Neutrophil (primary cell): Measurements from ENCODE around the gene C22orf23.

Experiments
- H3K27ac ChIP-seq: fragments of 200-600 bp; sonication (generic); 2 replicates; pipeline ENCODE4 v1.5.1; 2016; ENCODE audit warnings: mild to moderate bottlenecking, moderate library complexity
- H3K27me3 ChIP-seq: fragments of 200-600 bp; sonication (generic); 2 replicates; pipeline ENCODE4 v1.6.0; 2016; ENCODE audit warnings: mild to moderate bottlenecking
- H3K36me3 ChIP-seq: fragments of 200-600 bp; sonication (generic); 2 replicates; pipeline ENCODE4 v1.5.1; 2017
- H3K4me1 ChIP-seq, 2 experiments: fragments of 200-600 bp in 1 of 2; sonication (generic) in 1 of 2; 1 replicate in 1 of 2; 2 replicates in 1 of 2; pipeline versions ENCODE4 v1.5.1 to v1.6.1; 2013 to 2016; ENCODE audit warnings: low read depth in 1 of 2, low read length in 1 of 2, mild to moderate bottlenecking in 1 of 2, moderate library complexity in 1 of 2; ENCODE audit not compliant: control insufficient read depth in 1 of 2, insufficient read depth in 1 of 2
- H3K4me3 ChIP-seq, 2 experiments: fragments of 200-600 bp in 1 of 2; sonication (generic) in 1 of 2; 1 replicate in 1 of 2; 2 replicates in 1 of 2; pipeline ENCODE4 v1.5.1; 2013 to 2016; ENCODE audit warnings: low read depth in 1 of 2, low read length in 1 of 2, mild to moderate bottlenecking in 1 of 2, moderate library complexity in 1 of 2
- H3K9me3 ChIP-seq: fragments of 200-600 bp; sonication (generic); 2 replicates; pipeline ENCODE4 v1.5.1; 2016
- CTCF ChIP-seq: fragments of 200-600 bp; sonication (generic); IDR thresholded peaks from 2 replicates; pipeline ENCODE4 v1.5.1; 2016; ENCODE audit warnings: antibody characterized with exemption

The C22orf23 gene

DNA sequence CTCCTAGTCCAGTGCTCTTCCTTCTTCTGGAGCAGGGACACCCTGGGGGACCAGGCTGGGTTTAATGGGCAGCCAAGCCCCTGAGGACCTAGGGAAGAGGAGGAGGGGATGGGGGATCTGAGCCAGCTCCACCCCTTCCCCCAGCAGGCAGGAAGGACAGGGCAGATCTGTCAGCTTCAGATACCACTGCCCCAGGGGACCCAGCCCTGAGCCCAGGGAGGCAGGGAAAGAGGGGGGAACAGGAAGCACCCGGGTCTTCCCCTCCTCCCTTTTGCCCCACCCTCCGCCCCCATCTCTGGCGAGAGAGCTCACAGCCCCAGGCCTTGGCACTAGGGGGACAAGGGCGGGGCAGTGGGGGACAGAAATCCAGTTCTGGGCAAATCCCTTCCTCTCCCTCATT, 42.7 kb upstream of the C22orf23 start:
- H3K27ac ChIP-seq = no peak overlapping the region
- TF ChIP-seq CTCF = no peak
- no peaks in the 10 kb centered on the region for H3K4me1 ChIP-seq

GRCh38 chr22:37995460-37995859, 42.1 kb upstream of the C22orf23 start:
- TF ChIP-seq CTCF = no peak
- no peaks in the 10 kb centered on the region for H3K27me3 ChIP-seq

More for the DNA sequence above, 42.7 kb upstream of the C22orf23 start:
- H3K27me3 ChIP-seq = no peaks in the 10 kb centered on the region
- no peaks in the 10 kb centered on the region for H3K9me3 ChIP-seq
- no peak overlapping the region for H3K4me3 ChIP-seq
- no peaks in the 10 kb centered on the region for H3K36me3 ChIP-seq

GRCh38 chr22:37994982-37995381, 41.6 kb upstream of the C22orf23 start:
- Histone ChIP-seq H3K27ac (no peak overlapping the region), H3K27me3 (no peaks in the 10 kb centered on the region), H3K36me3 (no peaks in the 10 kb centered on the region), H3K9me3 (no peaks in the 10 kb centered on the region), H3K4me3 (no peak overlapping the region), H3K4me1 (no peaks in the 10 kb centered on the region)
- no peak for TF ChIP-seq CTCF

More at GRCh38 chr22:37995460-37995859, 42.1 kb upstream of the C22orf23 start:
- Histone ChIP-seq H3K4me3 (no peak overlapping the region), H3K27ac (no peak overlapping the region), H3K9me3 (no peaks in the 10 kb centered on the region), H3K36me3 (no peaks in the 10 kb centered on the region), H3K4me1 (no peaks in the 10 kb centered on the region)

- H3K9me3 ChIP-seq = no peaks in the 10 kb centered on the region
- H3K4me3 ChIP-seq = no peak overlapping the region
- no peaks in the 10 kb centered on the region for H3K4me1 ChIP-seq
- no peaks in the 10 kb centered on the region for H3K36me3 ChIP-seq
- H3K27ac ChIP-seq = no peak overlapping the region
- H3K27me3 ChIP-seq = no peaks in the 10 kb centered on the region
- TF ChIP-seq CTCF = no peak
These were observed 40.6 kb upstream of the C22orf23 start for GRCh38 chr22:37994049-37994448.

- Histone ChIP-seq H3K9me3 (no peaks in the 10 kb centered on the region), H3K27me3 (no peaks in the 10 kb centered on the region), H3K27ac (no peak overlapping the region), H3K4me1 (no peaks in the 10 kb centered on the region), H3K4me3 (no peak overlapping the region), H3K36me3 (no peaks in the 10 kb centered on the region)
- no peak for TF ChIP-seq CTCF
These were observed 38.5 kb upstream of the C22orf23 start for GRCh38 chr22:37991731-37992442.
